Measurements from ENCODE around the gene DNAH2. TPM values are rescaled to one million over a fixed set of nuclear protein-coding genes. Genes with fewer than 3 reads are reported as not detected.
A peak's percentile ranks its signal among the peaks of the same experiment; 100 is the strongest.

The DNAH2 gene
- total and polyA plus RNA-seq, 2 of the 13 experiments (the other 11 are each of a cell fraction or from before 2014, with no cell fraction given), result not detected

DNA sequence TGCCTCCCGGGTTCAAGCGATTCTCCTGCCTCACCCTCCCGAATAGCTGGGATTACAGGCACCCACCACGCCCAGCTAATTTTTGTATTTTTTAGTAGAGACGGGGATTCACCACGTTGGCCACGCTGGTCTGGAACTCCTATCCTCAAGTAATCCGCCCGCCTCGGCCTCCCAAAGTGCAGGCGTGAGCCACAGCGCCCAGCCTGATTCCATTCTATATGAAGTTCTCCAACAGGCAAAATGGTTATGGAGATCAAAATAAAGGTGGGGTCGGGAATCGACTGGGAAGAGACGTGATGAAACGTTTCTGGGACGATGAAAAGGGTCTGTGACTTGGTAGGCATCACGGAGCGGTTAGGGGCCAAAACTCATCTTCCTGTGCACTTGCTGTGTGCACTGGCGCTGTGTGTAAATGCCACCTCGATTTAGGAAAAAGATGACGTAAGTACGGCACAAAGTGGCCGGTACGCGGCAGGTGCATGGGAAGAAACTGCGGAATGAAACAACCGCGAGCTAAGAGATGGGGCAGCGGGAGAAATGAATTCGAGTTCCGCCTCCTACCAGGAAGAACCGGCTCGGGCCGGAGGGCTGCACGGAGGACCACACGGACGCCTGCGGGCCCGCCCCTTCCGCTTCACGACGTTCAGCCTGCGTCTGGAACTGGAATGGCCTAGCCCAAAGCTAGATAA lies 31.9 kb upstream of the DNAH2 start (continued):
- TF ChIP-seq, protein P1, sequence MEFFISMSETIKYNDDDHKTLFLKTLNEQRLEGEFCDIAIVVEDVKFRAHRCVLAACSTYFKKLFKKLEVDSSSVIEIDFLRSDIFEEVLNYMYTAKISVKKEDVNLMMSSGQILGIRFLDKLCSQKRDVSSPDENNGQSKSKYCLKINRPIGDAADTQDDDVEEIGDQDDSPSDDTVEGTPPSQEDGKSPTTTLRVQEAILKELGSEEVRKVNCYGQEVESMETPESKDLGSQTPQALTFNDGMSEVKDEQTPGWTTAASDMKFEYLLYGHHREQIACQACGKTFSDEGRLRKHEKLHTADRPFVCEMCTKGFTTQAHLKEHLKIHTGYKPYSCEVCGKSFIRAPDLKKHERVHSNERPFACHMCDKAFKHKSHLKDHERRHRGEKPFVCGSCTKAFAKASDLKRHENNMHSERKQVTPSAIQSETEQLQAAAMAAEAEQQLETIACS (CRISPR knock-in tag; IDR thresholded peaks at IDR 0.05), result no peak
- TF ChIP-seq, protein P2, sequence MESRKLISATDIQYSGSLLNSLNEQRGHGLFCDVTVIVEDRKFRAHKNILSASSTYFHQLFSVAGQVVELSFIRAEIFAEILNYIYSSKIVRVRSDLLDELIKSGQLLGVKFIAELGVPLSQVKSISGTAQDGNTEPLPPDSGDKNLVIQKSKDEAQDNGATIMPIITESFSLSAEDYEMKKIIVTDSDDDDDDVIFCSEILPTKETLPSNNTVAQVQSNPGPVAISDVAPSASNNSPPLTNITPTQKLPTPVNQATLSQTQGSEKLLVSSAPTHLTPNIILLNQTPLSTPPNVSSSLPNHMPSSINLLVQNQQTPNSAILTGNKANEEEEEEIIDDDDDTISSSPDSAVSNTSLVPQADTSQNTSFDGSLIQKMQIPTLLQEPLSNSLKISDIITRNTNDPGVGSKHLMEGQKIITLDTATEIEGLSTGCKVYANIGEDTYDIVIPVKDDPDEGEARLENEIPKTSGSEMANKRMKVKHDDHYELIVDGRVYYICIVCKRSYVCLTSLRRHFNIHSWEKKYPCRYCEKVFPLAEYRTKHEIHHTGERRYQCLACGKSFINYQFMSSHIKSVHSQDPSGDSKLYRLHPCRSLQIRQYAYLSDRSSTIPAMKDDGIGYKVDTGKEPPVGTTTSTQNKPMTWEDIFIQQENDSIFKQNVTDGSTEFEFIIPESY (CRISPR knock-in tag; IDR thresholded peaks at IDR 0.05), result no peak
- TF ChIP-seq, protein P3, sequence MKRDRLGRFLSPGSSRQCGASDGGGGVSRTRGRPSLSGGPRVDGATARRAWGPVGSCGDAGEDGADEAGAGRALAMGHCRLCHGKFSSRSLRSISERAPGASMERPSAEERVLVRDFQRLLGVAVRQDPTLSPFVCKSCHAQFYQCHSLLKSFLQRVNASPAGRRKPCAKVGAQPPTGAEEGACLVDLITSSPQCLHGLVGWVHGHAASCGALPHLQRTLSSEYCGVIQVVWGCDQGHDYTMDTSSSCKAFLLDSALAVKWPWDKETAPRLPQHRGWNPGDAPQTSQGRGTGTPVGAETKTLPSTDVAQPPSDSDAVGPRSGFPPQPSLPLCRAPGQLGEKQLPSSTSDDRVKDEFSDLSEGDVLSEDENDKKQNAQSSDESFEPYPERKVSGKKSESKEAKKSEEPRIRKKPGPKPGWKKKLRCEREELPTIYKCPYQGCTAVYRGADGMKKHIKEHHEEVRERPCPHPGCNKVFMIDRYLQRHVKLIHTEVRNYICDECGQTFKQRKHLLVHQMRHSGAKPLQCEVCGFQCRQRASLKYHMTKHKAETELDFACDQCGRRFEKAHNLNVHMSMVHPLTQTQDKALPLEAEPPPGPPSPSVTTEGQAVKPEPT (CRISPR knock-in tag; IDR thresholded peaks at IDR 0.05; ENCODE audit: low read depth), result no peak
- no peak for TF ChIP-seq NFRKB (IDR thresholded peaks at IDR 0.05)
- no peak for TF ChIP-seq IRX3 (CRISPR knock-in tag; IDR thresholded peaks at IDR 0.05; ENCODE audit: borderline replicate concordance, low read depth)
- TF ChIP-seq SMAD9 (CRISPR knock-in tag; IDR thresholded peaks at IDR 0.05), result no peak
- TF ChIP-seq ATF7-NPFF (CRISPR knock-in tag; IDR thresholded peaks at IDR 0.05; ENCODE audit: low read depth), result no peak
- no peak for TF ChIP-seq ZNF891 (CRISPR knock-in tag; IDR thresholded peaks at IDR 0.05)
- TF ChIP-seq, protein P4, sequence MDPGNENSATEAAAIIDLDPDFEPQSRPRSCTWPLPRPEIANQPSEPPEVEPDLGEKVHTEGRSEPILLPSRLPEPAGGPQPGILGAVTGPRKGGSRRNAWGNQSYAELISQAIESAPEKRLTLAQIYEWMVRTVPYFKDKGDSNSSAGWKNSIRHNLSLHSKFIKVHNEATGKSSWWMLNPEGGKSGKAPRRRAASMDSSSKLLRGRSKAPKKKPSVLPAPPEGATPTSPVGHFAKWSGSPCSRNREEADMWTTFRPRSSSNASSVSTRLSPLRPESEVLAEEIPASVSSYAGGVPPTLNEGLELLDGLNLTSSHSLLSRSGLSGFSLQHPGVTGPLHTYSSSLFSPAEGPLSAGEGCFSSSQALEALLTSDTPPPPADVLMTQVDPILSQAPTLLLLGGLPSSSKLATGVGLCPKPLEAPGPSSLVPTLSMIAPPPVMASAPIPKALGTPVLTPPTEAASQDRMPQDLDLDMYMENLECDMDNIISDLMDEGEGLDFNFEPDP (CRISPR knock-in tag; conservative IDR thresholded peaks at IDR 0.05), result no peak
- no peak for TF ChIP-seq ZNF788 (CRISPR knock-in tag; IDR thresholded peaks at IDR 0.05; ENCODE audit: borderline replicate concordance)
- TF ChIP-seq ZSCAN21 (CRISPR knock-in tag; IDR thresholded peaks at IDR 0.05; ENCODE audit: borderline replicate concordance), result peak; percentile 31; the same call in 1 of the 2 replicates
- TF ChIP-seq ZNF879 (CRISPR knock-in tag; IDR thresholded peaks at IDR 0.05), result no peak
- TF ChIP-seq, protein P5, sequence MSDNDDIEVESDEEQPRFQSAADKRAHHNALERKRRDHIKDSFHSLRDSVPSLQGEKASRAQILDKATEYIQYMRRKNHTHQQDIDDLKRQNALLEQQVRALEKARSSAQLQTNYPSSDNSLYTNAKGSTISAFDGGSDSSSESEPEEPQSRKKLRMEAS (IDR thresholded peaks at IDR 0.05), result peak; percentile 83; the same call in 1 of the 2 replicates
- TF ChIP-seq BORCS8-MEF2B (CRISPR knock-in tag; IDR thresholded peaks at IDR 0.05), result no peak
- TF ChIP-seq IKZF1 (IDR thresholded peaks at IDR 0.05), result no peak
- no peak for TF ChIP-seq SSRP1 (CRISPR knock-in tag; IDR thresholded peaks at IDR 0.05)
- TF ChIP-seq SP1 (IDR thresholded peaks at IDR 0.05), result no peak
- TF ChIP-seq SP1 (CRISPR knock-in tag; IDR thresholded peaks at IDR 0.05), result peak; percentile 97
- TF ChIP-seq ATF1 (CRISPR knock-in tag; IDR thresholded peaks at IDR 0.05), result peak; percentile 17
- TF ChIP-seq BRCA1 (CRISPR knock-in tag; IDR thresholded peaks at IDR 0.05), result no peak
- TF ChIP-seq ZNF546 (CRISPR knock-in tag; conservative IDR thresholded peaks at IDR 0.05), result no peak
- TF ChIP-seq PLRG1 (conservative IDR thresholded peaks at IDR 0.05), result no peak
- no peak for TF ChIP-seq ZNF83 (CRISPR knock-in tag; IDR thresholded peaks at IDR 0.05; ENCODE audit: borderline replicate concordance)
- no peak for TF ChIP-seq CAMTA2 (CRISPR knock-in tag; IDR thresholded peaks at IDR 0.05; ENCODE audit: borderline replicate concordance)
- TF ChIP-seq POLR2AphosphoS2 (IDR thresholded peaks at IDR 0.05; ENCODE audit: low read depth, low read length), result no peak
